ENCODE results near the gene ITGB7. TPM values are rescaled to one million over a fixed set of nuclear protein-coding genes. Genes with fewer than 3 reads are reported as not detected.

ITGB7 gene
- total and polyA plus RNA-seq, 12 donors, result 0.55 to 8.4 (median 1.1) TPM

DNA sequence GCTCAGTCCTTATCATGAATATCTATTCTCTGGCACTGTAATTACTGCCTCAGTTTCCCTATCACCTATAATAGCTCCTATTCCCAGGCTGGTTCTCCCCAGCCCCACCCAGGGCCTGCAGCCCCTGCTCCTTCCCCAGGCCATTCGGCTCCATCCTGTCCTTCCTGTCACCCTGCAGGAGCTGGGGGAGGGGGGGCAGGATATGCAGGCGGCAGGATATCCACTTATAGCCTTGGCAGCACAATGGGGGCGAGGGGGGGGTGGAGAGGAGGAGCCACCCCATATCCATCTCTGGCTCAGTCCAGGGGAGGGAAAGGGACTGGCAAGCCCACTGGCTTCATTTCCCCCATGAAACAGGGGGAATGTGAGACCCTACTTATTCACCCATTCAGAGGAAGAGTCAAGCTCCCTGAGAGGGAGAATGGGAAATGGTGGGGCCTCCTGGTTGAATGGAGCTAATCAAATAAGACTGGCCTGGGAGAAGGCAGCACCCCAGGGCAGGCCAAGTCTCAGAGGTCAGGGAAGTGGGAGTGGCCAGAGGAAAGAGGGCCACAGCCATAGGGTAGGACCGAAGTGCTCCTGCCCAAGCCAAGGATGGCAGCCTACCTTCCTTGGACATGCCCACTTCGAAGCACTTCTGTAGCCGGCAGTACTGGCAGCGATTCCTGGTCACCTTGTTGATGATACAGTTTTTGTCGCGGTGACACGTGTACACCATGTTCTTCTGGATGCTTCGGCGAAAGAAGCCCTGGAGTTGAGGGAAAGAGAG lies 7.8 kb upstream of the ITGB7 start:
- intact Hi-C loops (cut with DNase I), result loop anchor here in 9 of 10 donors (1.0 to 5.0 kb wide), 6 partner anchors 36 to 73 kb away; partner anchors contain the start of gene ESPL1 (in 3 of the 9)
- H3K36me3 ChIP-seq, result peaks cover 0 to 53% (median 38%) of the 10 kb centered on the region in 9 donors
- H3K9me3 ChIP-seq, result no peaks in the 10 kb centered on the region
- DNase-seq (peak; percentile 80 to 93), ATAC-seq (peak; percentile 56 to 84 (median 80))
- H3K4me3 ChIP-seq, result peak overlapping the region in 9 of 10 donors; percentile 10 to 46 (median 39)
- H3K27ac ChIP-seq, result peak overlapping the region; percentile 70 to 100 (median 94)
- no peak for TF ChIP-seq CTCF (IDR thresholded peaks at IDR 0.05)
- H3K27me3 ChIP-seq, result no peaks in the 10 kb centered on the region
- peaks cover 13 to 77% (median 65%) of the 10 kb centered on the region in 9 donors for H3K4me1 ChIP-seq
- WGBS, 2 donors, result 37 to 47% methylated on average over 12 of the region's 12 CpGs

- no peak for TF ChIP-seq CTCF (IDR thresholded peaks at IDR 0.05)
- H3K27me3 ChIP-seq, result no peaks in the 10 kb centered on the region
- H3K36me3 ChIP-seq, result peaks cover 0 to 55% (median 38%) of the 10 kb centered on the region in 9 donors
- WGBS, 2 donors, result 48 to 57% methylated on average over 5 of the region's 5 CpGs
- peak overlapping the region in 9 of 10 donors; percentile 10 to 46 (median 39) for H3K4me3 ChIP-seq
- DNase-seq (no peak), ATAC-seq (peak in 5 of 8 donors; percentile 10 to 41 (median 20))
- intact Hi-C loops (cut with DNase I), result loop anchor here in 8 of 10 donors (1.0 to 5.0 kb wide), 5 partner anchors 38 to 74 kb away; partner anchors contain the start of gene ESPL1 (in 3 of the 8)
- no peaks in the 10 kb centered on the region for H3K9me3 ChIP-seq
- H3K27ac ChIP-seq, result peak overlapping the region; percentile 70 to 100 (median 94)
- peaks cover 13 to 74% (median 64%) of the 10 kb centered on the region in 9 donors for H3K4me1 ChIP-seq
Measured at GRCh38 chr12:53214221-53214620, 7.2 kb upstream of the ITGB7 start.

- Histone ChIP-seq H3K9me3 (no peaks in the 10 kb centered on the region), H3K4me3 (peak overlapping the region in 7 of 10 donors; percentile 10 to 46 (median 41)), H3K36me3 (peaks cover 0 to 55% (median 38%) of the 10 kb centered on the region in 9 donors), H3K27me3 (no peaks in the 10 kb centered on the region), H3K4me1 (peaks cover 13 to 74% (median 63%) of the 10 kb centered on the region in 9 donors), H3K27ac (peak overlapping the region in 8 of 10 donors; percentile 78 to 100 (median 98))
- ATAC-seq (peak; percentile 72 to 86 (median 80)), DNase-seq (peak; percentile 84 to 89)
- peak; percentile 93 to 98 (median 95) for TF ChIP-seq CTCF (IDR thresholded peaks at IDR 0.05)
- intact Hi-C loops (cut with DNase I), result loop anchor here in 9 of 10 donors (1.0 to 5.0 kb wide), 7 partner anchors 39 to 108 kb away; partner anchors contain the start of genes ESPL1 (in 3 of the 9) and AAAS (in 1 of the 9)
- 8 to 11% methylated on average over 14 of the region's 14 CpGs for WGBS, 2 donors
Measured at GRCh38 chr12:53213348-53213747, 6.3 kb upstream of the ITGB7 start.

DNA sequence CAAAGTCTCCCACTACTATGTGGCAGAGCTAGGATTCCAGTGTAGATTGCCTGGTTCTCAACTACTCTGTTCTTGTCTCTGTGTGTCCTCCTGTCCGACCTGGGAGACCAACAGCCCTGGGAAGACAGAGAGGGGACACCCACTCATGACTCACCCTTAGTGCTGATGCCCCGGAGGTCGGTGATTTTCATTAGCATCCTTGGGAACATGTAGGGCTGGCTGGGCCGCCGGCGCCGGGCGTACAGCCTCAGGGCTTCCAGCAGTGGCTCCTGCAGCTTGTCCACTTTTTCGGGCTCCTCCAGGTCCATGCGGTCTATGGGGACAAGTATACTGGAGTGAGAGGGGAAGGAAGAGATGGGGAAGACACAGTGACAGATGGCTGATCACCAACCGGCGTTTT lies 5.9 kb upstream of the ITGB7 start:
- Histone ChIP-seq H3K4me3 (peak overlapping the region in 5 of 10 donors; percentile 26 to 46 (median 41)), H3K36me3 (peaks cover 0 to 55% (median 38%) of the 10 kb centered on the region in 9 donors), H3K4me1 (peaks cover 13 to 74% (median 63%) of the 10 kb centered on the region in 9 donors), H3K9me3 (no peaks in the 10 kb centered on the region), H3K27me3 (no peaks in the 10 kb centered on the region), H3K27ac (peak overlapping the region in 4 of 10 donors; percentile 20 to 100 (median 99))
- DNase-seq (no peak), ATAC-seq (no peak)
- intact Hi-C loops (cut with DNase I), result loop anchor here in 9 of 10 donors (1.0 to 5.0 kb wide), 7 partner anchors 39 to 108 kb away; partner anchors contain the start of genes ESPL1 (in 3 of the 9) and AAAS (in 1 of the 9)
- 48 to 50% methylated on average over 12 of the region's 12 CpGs for WGBS, 2 donors
- TF ChIP-seq CTCF (IDR thresholded peaks at IDR 0.05), result no peak

Measured in heart right ventricle (tissue), 16 donors.